ENCODE data around the gene PSMD1. TPM values are rescaled to one million over a fixed set of nuclear protein-coding genes. Genes with fewer than 3 reads are reported as not detected.
A peak's percentile ranks its signal among the peaks of the same experiment; 100 is the strongest.
"Not testable (repeated sequence)": the region's sequence is repeated elsewhere in the genome, so short reads cannot be mapped to it uniquely, and the experiment has no call there.

Gene PSMD1
- total and polyA plus RNA-seq, 2 donors, result 40.4 to 87.6 TPM

- Histone ChIP-seq H3K4me1 (ENCODE audit: control insufficient read depth in 2 of 2, insufficient read depth in 2 of 2, low read length in 2 of 2) (no peaks in the 10 kb centered on the region), H3K9me3 (ENCODE audit: control insufficient read depth in 2 of 2, insufficient read depth in 1 of 2, low read length in 1 of 2) (peaks cover 4 to 8% of the 10 kb centered on the region in 2 donors), H3K27ac (ENCODE audit: low read depth in 1 of 2, low read length in 1 of 2) (no peak overlapping the region), H3K36me3 (ENCODE audit: control insufficient read depth in 2 of 2, insufficient read depth in 2 of 2, low read length in 1 of 2) (peaks cover 42 to 56% of the 10 kb centered on the region in 2 donors), H3K4me3 (ENCODE audit: low read length in 2 of 2) (no peak overlapping the region), H3K27me3 (ENCODE audit: control insufficient read depth in 2 of 2, insufficient read depth in 1 of 2, low read length in 1 of 2) (no peaks in the 10 kb centered on the region)
- no peak for DNase-seq (ENCODE audit: low read depth in 6 of 9, low spot score in 9 of 9)
- whole genome bisulfite sequencing, result 97% methylated on average over 4 of the region's 4 CpGs
Measured at GRCh38 chr2:231094736-231095346, 38.2 kb downstream of the PSMD1 start.

- H3K4me1 ChIP-seq (ENCODE audit: control insufficient read depth in 2 of 2, insufficient read depth in 2 of 2, low read length in 2 of 2), result no peaks in the 10 kb centered on the region
- WGBS, result 98% methylated on average over 8 of the region's 8 CpGs
- H3K9me3 ChIP-seq (ENCODE audit: control insufficient read depth in 2 of 2, insufficient read depth in 1 of 2, low read length in 1 of 2), result peaks cover 13 to 14% of the 10 kb centered on the region in 2 donors
- no peak overlapping the region for H3K4me3 ChIP-seq (ENCODE audit: low read length in 2 of 2)
- no peak overlapping the region for H3K27ac ChIP-seq (ENCODE audit: low read depth in 1 of 2, low read length in 1 of 2)
- no peaks in the 10 kb centered on the region for H3K27me3 ChIP-seq (ENCODE audit: control insufficient read depth in 2 of 2, insufficient read depth in 1 of 2, low read length in 1 of 2)
- peaks cover 33 to 41% of the 10 kb centered on the region in 2 donors for H3K36me3 ChIP-seq (ENCODE audit: control insufficient read depth in 2 of 2, insufficient read depth in 2 of 2, low read length in 1 of 2)
- no peak for DNase-seq (ENCODE audit: low read depth in 6 of 9, low spot score in 9 of 9)
Measured at GRCh38 chr2:231099918-231100317, 43.3 kb downstream of the PSMD1 start.

GRCh38 chr2:231100321-231100720 is 43.7 kb downstream of the PSMD1 start:
- H3K27ac ChIP-seq (ENCODE audit: low read depth in 1 of 2, low read length in 1 of 2); H3K4me1 ChIP-seq (ENCODE audit: control insufficient read depth in 2 of 2, insufficient read depth in 2 of 2, low read length in 2 of 2); DNase-seq (ENCODE audit: low read depth in 6 of 9, low spot score in 9 of 9); H3K4me3 ChIP-seq (ENCODE audit: low read length in 2 of 2); H3K27me3 ChIP-seq (ENCODE audit: control insufficient read depth in 2 of 2, insufficient read depth in 1 of 2, low read length in 1 of 2): not testable (repeated sequence)
- peaks cover 13 to 14% of the 10 kb centered on the region in 2 donors for H3K9me3 ChIP-seq (ENCODE audit: control insufficient read depth in 2 of 2, insufficient read depth in 1 of 2, low read length in 1 of 2)
- WGBS, result 99% methylated on average over 2 of the region's 2 CpGs
- peaks cover 29 to 41% of the 10 kb centered on the region in 2 donors for H3K36me3 ChIP-seq (ENCODE audit: control insufficient read depth in 2 of 2, insufficient read depth in 2 of 2, low read length in 1 of 2)

DNA sequence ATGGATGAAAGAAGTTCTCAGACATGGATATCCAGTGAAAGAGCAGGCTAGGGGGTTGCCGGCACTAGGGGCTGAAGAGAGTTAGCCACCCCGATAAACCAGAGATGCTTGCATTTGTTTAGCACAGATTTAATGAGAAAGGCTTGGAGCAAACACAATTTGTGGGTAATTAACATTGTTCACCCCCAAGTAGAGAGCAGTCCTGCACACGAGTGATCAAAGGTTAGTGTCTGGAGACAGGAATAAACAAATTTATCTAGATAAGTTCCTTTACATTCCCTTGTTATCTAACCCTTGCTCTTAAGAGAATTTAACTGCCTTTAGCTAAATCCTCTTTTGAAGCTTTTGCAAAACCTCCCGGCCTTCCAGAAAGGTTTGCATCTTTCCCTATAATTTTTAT is 44.3 kb downstream of the PSMD1 start:
- H3K9me3 ChIP-seq (ENCODE audit: control insufficient read depth in 2 of 2, insufficient read depth in 1 of 2, low read length in 1 of 2), result peaks cover 13 to 14% of the 10 kb centered on the region in 2 donors
- H3K4me1 ChIP-seq (ENCODE audit: control insufficient read depth in 2 of 2, insufficient read depth in 2 of 2, low read length in 2 of 2), result no peaks in the 10 kb centered on the region
- no peak overlapping the region for H3K27ac ChIP-seq (ENCODE audit: low read depth in 1 of 2, low read length in 1 of 2)
- H3K27me3 ChIP-seq (ENCODE audit: control insufficient read depth in 2 of 2, insufficient read depth in 1 of 2, low read length in 1 of 2), result no peaks in the 10 kb centered on the region
- H3K4me3 ChIP-seq (ENCODE audit: low read length in 2 of 2), result no peak overlapping the region
- over 99% methylated on average over 4 of the region's 4 CpGs for WGBS
- H3K36me3 ChIP-seq (ENCODE audit: control insufficient read depth in 2 of 2, insufficient read depth in 2 of 2, low read length in 1 of 2), result peaks cover 27 to 37% of the 10 kb centered on the region in 2 donors
- no peak for DNase-seq (ENCODE audit: low read depth in 6 of 9, low spot score in 9 of 9)

DNA sequence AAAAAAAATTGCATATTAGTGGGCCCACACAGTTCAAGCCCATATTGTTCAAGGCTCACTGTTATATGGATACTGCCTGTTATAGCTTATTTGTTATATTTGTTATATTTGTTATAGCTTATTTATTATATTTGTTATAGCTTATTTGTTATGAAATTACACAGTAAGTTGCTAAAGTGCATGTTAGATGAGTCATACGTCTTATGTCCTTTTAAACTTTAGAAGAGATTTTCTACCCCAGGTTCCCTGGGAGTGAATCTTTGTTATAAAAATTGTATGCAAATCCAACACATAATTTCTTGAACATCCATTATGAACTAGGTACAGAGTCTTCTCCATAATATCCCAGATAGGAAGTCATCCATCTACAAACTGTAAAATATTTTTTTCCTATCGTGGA is 46.1 kb downstream of the PSMD1 start:
- 95% methylated on average over 2 of the region's 2 CpGs for whole genome bisulfite sequencing
- H3K36me3 ChIP-seq (ENCODE audit: control insufficient read depth in 2 of 2, insufficient read depth in 2 of 2, low read length in 1 of 2), result peaks cover 24 to 31% of the 10 kb centered on the region in 2 donors

GRCh38 chr2:231104115-231104713 is 47.5 kb downstream of the PSMD1 start:
- no peaks in the 10 kb centered on the region for H3K27me3 ChIP-seq (ENCODE audit: control insufficient read depth in 2 of 2, insufficient read depth in 1 of 2, low read length in 1 of 2)
- 26% methylated on average over 3 of the region's 3 CpGs for WGBS
- H3K36me3 ChIP-seq (ENCODE audit: control insufficient read depth in 2 of 2, insufficient read depth in 2 of 2, low read length in 1 of 2), result peaks cover 26 to 30% of the 10 kb centered on the region in 2 donors
- H3K27ac ChIP-seq (ENCODE audit: low read depth in 1 of 2, low read length in 1 of 2), result no peak overlapping the region
- H3K4me3 ChIP-seq (ENCODE audit: low read length in 2 of 2), result no peak overlapping the region
- DNase-seq (ENCODE audit: low read depth in 6 of 9, low spot score in 9 of 9), result peak; percentile 9 to 77 (median 60)
- H3K4me1 ChIP-seq (ENCODE audit: control insufficient read depth in 2 of 2, insufficient read depth in 2 of 2, low read length in 2 of 2), result no peaks in the 10 kb centered on the region
- peaks cover 11 to 13% of the 10 kb centered on the region in 2 donors for H3K9me3 ChIP-seq (ENCODE audit: control insufficient read depth in 2 of 2, insufficient read depth in 1 of 2, low read length in 1 of 2)

More for the DNA sequence above, 46.1 kb downstream of the PSMD1 start:
- no peak for DNase-seq (ENCODE audit: low read depth in 6 of 9, low spot score in 9 of 9)
- Histone ChIP-seq H3K27ac (ENCODE audit: low read depth in 1 of 2, low read length in 1 of 2) (no peak overlapping the region), H3K27me3 (ENCODE audit: control insufficient read depth in 2 of 2, insufficient read depth in 1 of 2, low read length in 1 of 2) (no peaks in the 10 kb centered on the region), H3K9me3 (ENCODE audit: control insufficient read depth in 2 of 2, insufficient read depth in 1 of 2, low read length in 1 of 2) (peaks cover 13 to 14% of the 10 kb centered on the region in 2 donors), H3K4me3 (ENCODE audit: low read length in 2 of 2) (no peak overlapping the region), H3K4me1 (ENCODE audit: control insufficient read depth in 2 of 2, insufficient read depth in 2 of 2, low read length in 2 of 2) (no peaks in the 10 kb centered on the region)

DNA sequence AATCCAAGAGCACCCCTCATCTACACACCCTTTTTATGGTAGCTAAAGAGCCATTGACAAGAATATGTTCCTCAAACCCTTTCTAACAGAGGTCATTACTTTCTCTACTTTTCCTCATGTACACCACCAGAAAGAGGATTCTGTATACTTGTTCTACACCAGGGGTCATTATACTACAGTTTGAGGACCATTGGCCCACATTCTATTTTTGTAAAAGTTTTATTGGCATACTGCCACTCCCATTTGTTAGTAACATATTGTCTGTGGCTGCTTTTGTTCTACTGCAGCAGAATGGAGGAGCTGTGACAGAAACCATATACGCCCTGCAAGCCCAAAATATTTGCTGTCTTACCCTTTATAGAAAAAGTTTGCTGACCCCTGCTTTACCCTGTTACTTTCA is 53.9 kb downstream of the PSMD1 start:
- Histone ChIP-seq H3K9me3 (ENCODE audit: control insufficient read depth in 2 of 2, insufficient read depth in 1 of 2, low read length in 1 of 2) (no peaks in the 10 kb centered on the region), H3K4me1 (ENCODE audit: control insufficient read depth in 2 of 2, insufficient read depth in 2 of 2, low read length in 2 of 2) (no peaks in the 10 kb centered on the region), H3K27ac (ENCODE audit: low read depth in 1 of 2, low read length in 1 of 2) (no peak overlapping the region), H3K27me3 (ENCODE audit: control insufficient read depth in 2 of 2, insufficient read depth in 1 of 2, low read length in 1 of 2) (no peaks in the 10 kb centered on the region), H3K4me3 (ENCODE audit: low read length in 2 of 2) (no peak overlapping the region), H3K36me3 (ENCODE audit: control insufficient read depth in 2 of 2, insufficient read depth in 2 of 2, low read length in 1 of 2) (peaks cover 11 to 28% of the 10 kb centered on the region in 2 donors)
- WGBS, result 94% methylated on average over 1 of the region's 1 CpG
- DNase-seq (ENCODE audit: low read depth in 6 of 9, low spot score in 9 of 9), result no peak

- no peak overlapping the region for H3K27ac ChIP-seq (ENCODE audit: low read depth in 1 of 2, low read length in 1 of 2)
- DNase-seq (ENCODE audit: low read depth in 6 of 9, low spot score in 9 of 9), result no peak
- 95% methylated on average over 1 of the region's 1 CpG for WGBS
- no peaks in the 10 kb centered on the region for H3K9me3 ChIP-seq (ENCODE audit: control insufficient read depth in 2 of 2, insufficient read depth in 1 of 2, low read length in 1 of 2)
- no peaks in the 10 kb centered on the region for H3K4me1 ChIP-seq (ENCODE audit: control insufficient read depth in 2 of 2, insufficient read depth in 2 of 2, low read length in 2 of 2)
- no peak overlapping the region for H3K4me3 ChIP-seq (ENCODE audit: low read length in 2 of 2)
- H3K27me3 ChIP-seq (ENCODE audit: control insufficient read depth in 2 of 2, insufficient read depth in 1 of 2, low read length in 1 of 2), result no peaks in the 10 kb centered on the region
- peaks cover 11 to 28% of the 10 kb centered on the region in 2 donors for H3K36me3 ChIP-seq (ENCODE audit: control insufficient read depth in 2 of 2, insufficient read depth in 2 of 2, low read length in 1 of 2)
Measured at GRCh38 chr2:231111987-231112386, 55.3 kb downstream of the PSMD1 start.

DNA sequence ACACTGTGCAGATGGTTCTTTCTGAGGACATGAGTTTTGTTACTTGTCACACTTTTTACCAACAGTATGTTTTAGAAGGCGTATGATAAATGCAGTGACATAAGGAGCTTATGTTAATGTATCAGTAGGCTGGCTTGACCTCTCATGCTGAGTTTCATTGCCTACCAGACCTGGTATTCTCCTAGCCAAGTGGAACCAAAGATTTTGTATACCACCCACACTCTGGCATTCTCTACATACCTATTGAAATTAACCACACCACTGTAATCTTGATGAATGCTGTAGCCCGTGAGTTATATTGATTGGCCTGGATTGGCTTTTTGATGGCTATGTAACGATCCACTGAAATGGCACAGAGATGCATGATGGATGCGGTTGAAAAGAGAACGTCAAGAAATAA is 56.8 kb downstream of the PSMD1 start:
- no peaks in the 10 kb centered on the region for H3K4me1 ChIP-seq (ENCODE audit: control insufficient read depth in 2 of 2, insufficient read depth in 2 of 2, low read length in 2 of 2)
- no peak overlapping the region for H3K4me3 ChIP-seq (ENCODE audit: low read length in 2 of 2)
- peaks cover 11 to 24% of the 10 kb centered on the region in 2 donors for H3K36me3 ChIP-seq (ENCODE audit: control insufficient read depth in 2 of 2, insufficient read depth in 2 of 2, low read length in 1 of 2)
- no peaks in the 10 kb centered on the region for H3K27me3 ChIP-seq (ENCODE audit: control insufficient read depth in 2 of 2, insufficient read depth in 1 of 2, low read length in 1 of 2)
- no peaks in the 10 kb centered on the region for H3K9me3 ChIP-seq (ENCODE audit: control insufficient read depth in 2 of 2, insufficient read depth in 1 of 2, low read length in 1 of 2)
- H3K27ac ChIP-seq (ENCODE audit: low read depth in 1 of 2, low read length in 1 of 2), result no peak overlapping the region
- over 99% methylated on average over 5 of the region's 5 CpGs for WGBS
- DNase-seq (ENCODE audit: low read depth in 6 of 9, low spot score in 9 of 9), result no peak
